Limb (tissue), 2 donors: Measurements from ENCODE around the gene PLXNC1.

ENCODE experiments used
- DNase-seq, 2 donors: peaks; one replicate each; pipeline ENCODE4 v3.0.0-alpha.2; 2016; ENCODE audit errors: extremely low spot score in 2 of 2

PLXNC1 gene

GRCh38 chr12:94133964-94134795 is 14.2 kb upstream of the PLXNC1 start:
- DNase-seq = peak in 1 of 2 donors; percentile 61

- no peak for DNase-seq
Observed at GRCh38 chr12:94135896-94136295, 12.5 kb upstream of the PLXNC1 start.

DNA sequence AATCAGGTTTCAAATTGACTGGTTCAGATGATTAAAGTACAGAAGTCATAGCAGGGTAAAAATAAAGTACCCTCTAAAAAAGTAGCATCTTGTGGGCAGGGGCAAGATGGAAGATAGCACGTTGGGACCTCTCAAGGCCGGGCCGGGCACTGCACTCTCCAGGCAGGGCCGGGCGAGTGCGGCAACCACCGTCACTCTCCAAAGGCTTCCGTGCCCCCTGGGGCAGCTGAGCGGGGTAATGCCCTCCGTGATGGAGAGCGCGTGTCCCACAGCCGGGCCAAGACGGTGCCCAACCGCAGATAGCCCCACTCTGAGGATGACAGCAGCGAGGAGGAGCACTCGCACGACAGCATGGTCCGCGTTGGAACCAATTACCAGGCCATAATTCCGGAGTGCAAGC is 8.6 kb upstream of the PLXNC1 start:
- no peak for DNase-seq

- no peak for DNase-seq
Observed at GRCh38 chr12:94140556-94140955, 7.8 kb upstream of the PLXNC1 start.

DNA sequence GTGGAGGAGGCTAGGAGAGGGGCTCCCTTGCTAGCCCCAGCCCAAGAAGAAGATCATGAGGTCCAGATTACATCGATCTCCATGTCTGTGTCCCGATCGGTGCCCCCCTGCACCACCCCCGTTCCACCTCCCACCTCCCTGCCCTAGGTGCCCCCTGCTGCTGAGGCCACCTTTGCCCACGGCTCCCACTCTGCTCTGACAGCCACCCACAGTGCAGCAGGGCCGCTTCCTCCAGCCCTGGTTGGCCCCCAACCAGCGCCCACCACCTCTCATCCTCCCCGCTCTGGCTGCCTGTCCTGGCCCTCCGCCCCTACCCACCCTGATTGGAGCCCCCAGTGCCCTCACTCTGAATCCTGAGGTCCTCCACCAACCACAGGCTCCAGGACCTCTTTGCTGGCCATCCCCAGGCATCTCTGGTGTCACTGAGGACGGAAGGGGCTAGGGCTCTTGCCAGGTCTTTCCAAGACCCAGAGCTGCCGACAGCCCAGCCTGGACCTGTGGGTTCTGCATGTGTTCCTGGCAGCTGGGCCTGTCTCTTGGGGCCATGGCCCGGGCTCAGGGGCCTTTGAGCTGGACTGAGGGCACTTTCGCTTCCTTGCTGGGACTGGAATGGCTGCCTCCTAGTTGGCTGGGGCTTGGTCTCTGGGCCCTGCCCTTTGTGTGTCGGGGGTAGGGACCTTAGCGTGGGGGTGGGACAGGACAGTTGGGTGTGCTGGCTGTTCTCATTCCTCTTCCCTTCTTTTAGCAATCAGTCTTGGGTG is 7.2 kb upstream of the PLXNC1 start:
- DNase-seq = no peak

GRCh38 chr12:94141892-94142291 is 6.5 kb upstream of the PLXNC1 start:
- DNase-seq = no peak

- DNase-seq = no peak
Observed at GRCh38 chr12:94143438-94143837, 4.9 kb upstream of the PLXNC1 start.

GRCh38 chr12:94143951-94144350 is 4.4 kb upstream of the PLXNC1 start:
- no peak for DNase-seq

DNA sequence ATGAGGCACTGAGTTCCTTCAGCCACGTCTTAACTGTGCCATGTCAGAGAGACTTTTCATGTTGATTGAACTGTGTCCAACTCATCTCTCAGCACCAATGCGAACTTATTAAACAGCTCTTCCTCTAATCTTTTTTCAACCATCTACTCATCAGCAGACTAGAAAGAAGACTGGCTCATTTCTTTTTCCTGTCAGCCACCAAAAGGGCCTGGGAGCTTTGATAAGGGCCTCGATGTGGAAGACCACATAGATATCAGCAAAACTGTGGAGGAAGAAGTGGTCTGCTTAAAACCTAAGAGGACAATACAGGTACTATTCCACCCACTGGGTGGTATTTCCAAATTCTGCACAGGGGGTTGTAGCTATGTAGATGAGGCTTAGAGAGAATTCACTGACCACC is 3.6 kb upstream of the PLXNC1 start:
- DNase-seq = no peak

DNA sequence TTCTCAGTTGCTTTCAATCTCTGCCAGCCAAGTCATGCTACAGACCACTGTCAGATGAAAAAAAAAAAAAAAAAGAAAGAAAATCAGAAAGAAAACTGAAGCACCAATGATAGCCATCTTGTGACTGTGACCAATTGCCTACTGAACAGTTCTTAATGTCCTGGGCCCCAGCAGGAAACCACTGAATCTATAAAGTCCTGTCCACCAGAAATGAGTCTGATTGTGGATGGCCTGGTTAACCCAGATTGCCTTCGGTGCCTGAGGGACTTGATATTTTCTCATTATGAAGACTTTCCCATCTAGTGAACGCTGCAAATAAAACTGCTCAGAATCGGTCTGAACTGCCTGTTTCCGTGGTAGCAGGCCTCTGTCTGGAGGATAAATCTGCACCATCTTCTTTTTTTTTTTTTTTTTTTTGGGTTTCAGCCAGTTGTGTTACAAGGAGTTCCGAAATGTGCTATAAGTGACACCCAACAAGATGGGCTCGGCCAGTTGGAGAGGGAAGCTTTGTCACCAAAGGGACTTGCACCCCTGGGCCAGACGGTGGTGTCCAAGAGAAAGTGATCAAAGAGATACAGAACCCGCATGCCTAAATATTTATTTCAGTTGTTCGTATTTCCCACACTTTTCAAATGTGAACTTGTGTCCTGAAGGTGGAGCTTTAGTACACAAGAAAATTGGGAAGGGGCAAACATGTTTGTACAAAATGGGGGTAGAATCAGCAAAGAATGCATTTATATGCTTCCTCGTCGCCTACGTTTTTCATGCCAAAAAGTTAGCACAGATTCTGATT is 3.0 kb upstream of the PLXNC1 start:
- peak; percentile 42 to 70 for DNase-seq

- DNase-seq = no peak
Observed at GRCh38 chr12:94146166-94146936, 2.0 kb upstream of the PLXNC1 start.

DNA sequence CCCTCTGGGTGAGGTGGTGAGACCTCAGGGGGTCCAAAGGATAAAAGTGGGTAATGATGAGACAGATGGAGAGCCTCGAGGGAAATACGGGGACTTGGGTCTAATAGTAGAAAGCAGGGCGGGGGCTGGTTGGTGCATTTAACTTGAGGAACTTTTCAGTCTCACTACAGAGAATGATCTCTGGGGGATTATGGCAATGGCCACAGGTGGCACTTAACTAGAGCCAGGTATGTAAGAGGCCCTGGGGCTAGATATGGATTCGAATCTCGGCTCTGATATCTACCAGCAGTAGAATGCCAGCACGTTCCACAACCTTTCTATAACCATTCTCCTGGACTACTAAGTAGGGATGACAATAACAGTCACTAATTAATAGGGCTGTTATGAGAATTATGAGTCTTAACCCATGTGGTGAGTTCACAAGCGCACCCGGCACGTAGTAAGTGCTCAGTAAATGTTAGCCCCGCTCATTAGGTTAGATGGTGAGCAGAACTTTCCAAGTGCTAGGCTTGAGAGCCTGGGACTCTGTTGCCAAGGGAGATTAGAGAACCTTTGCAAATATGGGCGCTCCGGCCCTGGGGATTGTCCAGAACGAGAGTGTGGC is 888 bp upstream of the PLXNC1 start:
- no peak for DNase-seq

DNA sequence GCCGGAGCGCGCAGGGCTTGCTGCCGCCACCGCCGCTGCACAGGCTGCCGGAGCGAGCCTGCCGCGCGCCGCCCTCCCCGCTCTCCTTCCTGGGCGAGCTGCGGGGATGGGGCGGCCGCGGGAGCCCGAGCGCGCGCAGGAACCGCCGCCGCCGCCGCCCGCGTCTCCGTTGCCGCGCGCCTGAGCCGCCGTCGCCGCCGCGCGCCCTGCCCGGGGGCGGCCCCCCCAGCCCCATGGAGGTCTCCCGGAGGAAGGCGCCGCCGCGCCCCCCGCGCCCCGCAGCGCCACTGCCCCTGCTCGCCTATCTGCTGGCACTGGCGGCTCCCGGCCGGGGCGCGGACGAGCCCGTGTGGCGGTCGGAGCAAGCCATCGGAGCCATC is 352 bp downstream of the PLXNC1 start:
- DNase-seq = peak in 1 of 2 donors; percentile 79

GRCh38 chr12:94149119-94149780 is 873 bp downstream of the PLXNC1 start:
- no peak for DNase-seq

- peak in 1 of 2 donors; percentile 67 for DNase-seq
Observed at GRCh38 chr12:94149781-94150239, 1.4 kb downstream of the PLXNC1 start.

DNA sequence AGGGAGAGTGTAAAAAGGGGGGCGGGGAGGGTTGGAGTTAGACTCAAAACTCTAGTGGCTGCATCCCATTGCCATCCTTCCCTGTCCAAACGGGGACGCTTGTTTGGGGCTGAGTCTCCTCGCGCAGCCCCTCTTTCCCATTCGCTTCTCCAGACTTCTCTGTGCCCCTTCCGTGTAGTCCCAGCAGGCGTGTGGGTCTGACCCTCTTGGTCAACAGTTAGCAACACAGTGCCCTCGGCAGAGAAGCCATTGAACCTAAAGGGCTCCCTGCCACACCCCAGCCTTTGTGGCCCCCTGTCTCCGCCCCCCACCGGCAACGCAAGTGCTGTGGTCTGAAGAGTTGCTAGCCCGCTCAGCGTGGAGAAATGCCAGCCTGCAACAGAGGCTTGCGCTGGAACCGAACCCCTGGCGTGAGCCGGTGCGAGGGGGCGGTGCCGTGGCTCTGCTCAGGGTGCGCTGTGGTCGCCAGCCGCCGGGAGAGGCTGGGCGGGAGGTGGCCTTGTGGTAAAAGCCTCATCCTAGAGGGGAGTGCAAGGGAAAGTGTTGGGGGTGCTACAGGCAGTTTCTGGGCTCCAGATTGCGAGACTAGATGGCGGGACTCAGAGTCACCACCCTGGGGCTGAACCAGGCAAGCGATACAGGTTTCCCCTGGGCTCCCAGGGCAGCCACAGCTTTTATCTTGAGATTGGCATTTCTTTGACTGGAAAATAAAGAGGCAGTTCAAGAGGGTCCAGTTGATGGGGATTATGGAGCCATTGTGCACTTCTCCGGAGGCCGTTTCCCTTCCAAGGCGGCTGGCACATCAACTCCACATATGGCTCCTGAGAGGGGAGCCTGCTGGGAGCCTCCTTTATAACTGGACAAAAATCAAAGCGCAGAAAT is 2.1 kb downstream of the PLXNC1 start:
- peak in 1 of 2 donors; percentile 59 for DNase-seq

GRCh38 chr12:94151582-94151981 is 3.2 kb downstream of the PLXNC1 start:
- no peak for DNase-seq

DNA sequence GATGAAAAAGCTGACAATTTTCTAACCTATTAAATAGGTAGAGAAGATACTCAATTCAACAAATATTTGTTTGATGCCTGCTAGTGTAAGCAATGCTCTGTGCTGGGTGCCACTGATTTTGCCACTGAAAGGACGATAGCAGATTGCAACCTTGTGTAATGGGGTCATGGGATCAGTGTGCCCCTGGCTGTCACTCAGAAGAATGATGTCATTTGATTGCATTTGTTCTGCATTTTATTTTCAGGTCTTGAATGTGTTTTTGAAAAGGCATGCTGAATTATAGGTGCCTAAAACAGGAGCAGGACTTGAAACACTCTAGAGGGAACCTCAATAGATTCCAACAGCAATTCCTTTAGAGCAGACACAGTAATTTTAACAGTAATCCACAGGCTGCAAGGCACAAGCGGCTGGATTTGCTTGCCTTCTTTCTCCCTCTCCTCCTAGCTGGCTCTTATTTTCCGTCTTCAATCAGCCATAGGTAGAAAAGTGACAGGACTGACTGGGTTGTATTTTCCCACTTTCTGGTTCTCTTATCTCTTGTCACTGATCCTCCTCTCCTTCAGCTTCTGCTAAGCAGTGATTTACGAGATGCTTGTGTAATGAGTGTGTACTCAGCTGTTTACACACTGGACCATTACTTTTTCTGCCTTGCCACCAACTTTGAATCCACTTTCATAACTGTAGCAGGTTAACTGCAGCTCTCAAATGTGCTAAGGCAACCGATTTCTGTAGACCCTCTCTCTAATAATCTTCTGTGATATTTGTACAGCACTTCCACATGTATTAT is 4.1 kb downstream of the PLXNC1 start:
- DNase-seq = no peak
